Mesothelial cell of epicardium (in vitro differentiated cells): ENCODE data around the gene SPX. TPM values are rescaled to one million over a fixed set of nuclear protein-coding genes. Genes with fewer than 3 reads are reported as not detected.

ENCODE experiments used
- DNase-seq, 2 experiments: peaks; one replicate each; pipeline ENCODE4 v3.0.0; 2021; ENCODE audit warnings: low spot score in 2 of 2; ENCODE audit not compliant: unreplicated experiment in 2 of 2
- H3K27ac Mint-ChIP-seq: 2 replicates; pipeline ENCODE4 v1.8.0; 2021; ENCODE audit warnings: mixed read lengths
- H3K27me3 Mint-ChIP-seq: 2 replicates; pipeline ENCODE4 v1.8.0; 2021; ENCODE audit warnings: low read depth, mixed read lengths
- H3K36me3 Mint-ChIP-seq: 2 replicates; pipeline ENCODE4 v1.8.0; 2021; ENCODE audit warnings: mixed read lengths
- H3K4me1 Mint-ChIP-seq: 2 replicates; pipeline ENCODE4 v1.8.0; 2021; ENCODE audit warnings: mixed read lengths
- H3K4me3 Mint-ChIP-seq: 2 replicates; pipeline ENCODE4 v1.8.0; 2021; ENCODE audit warnings: mild to moderate bottlenecking, moderate library complexity, mixed read lengths
- H3K9me3 Mint-ChIP-seq: 2 replicates; pipeline ENCODE4 v1.8.0; 2021; ENCODE audit warnings: mixed read lengths
- CTCF ChIP-seq: fragments of 200-600 bp; sonication (generic); IDR thresholded peaks from one replicate; pipeline ENCODE4 v1.5.0; 2021; ENCODE audit warnings: antibody characterized with exemption; ENCODE audit not compliant: unreplicated experiment
- total RNA-seq: library from RNA; stranded (reverse); gene quantifications from 3 replicates; pipeline ENCODE4 v1.2.1, GENCODE V29; 2021

SPX gene
- total RNA-seq, 1 donor from 2014 or later = not detected

- H3K4me1 Mint-ChIP-seq = peaks cover 11% of the 10 kb centered on the region
- no peak for TF ChIP-seq CTCF
- DNase-seq = no peak
- H3K27ac Mint-ChIP-seq = no peak overlapping the region
- H3K4me3 Mint-ChIP-seq = no peak overlapping the region
- no peaks in the 10 kb centered on the region for H3K9me3 Mint-ChIP-seq
- no peaks in the 10 kb centered on the region for H3K27me3 Mint-ChIP-seq
- H3K36me3 Mint-ChIP-seq = peaks cover 3% of the 10 kb centered on the region
These were observed 18.2 kb upstream of the SPX start for GRCh38 chr12:21507849-21508248.

DNA sequence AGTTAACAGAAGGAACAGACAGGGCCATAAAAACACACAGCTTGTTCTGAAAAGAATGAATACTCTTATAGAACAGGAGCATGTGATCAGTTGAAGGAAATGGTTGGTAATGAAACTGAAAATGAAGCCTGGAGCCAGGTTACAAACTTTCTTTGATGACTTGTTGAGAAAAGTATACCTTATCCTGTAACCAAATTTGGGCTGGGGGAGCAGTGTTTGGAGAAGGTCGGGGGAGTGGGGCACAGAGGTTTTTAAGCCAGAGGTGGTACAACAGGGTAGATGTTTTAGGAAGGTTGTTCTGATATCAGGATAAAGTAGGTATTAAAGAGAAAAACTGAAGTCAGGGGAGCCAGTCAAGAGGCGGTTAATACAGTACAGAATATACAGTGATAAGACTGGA is 16.3 kb upstream of the SPX start:
- no peak for DNase-seq
- Mint-ChIP-seq H3K4me3 (no peak overlapping the region), H3K36me3 (peaks cover 7% of the 10 kb centered on the region), H3K9me3 (no peaks in the 10 kb centered on the region), H3K27me3 (no peaks in the 10 kb centered on the region), H3K27ac (no peak overlapping the region), H3K4me1 (no peaks in the 10 kb centered on the region)
- TF ChIP-seq CTCF = no peak

GRCh38 chr12:21516281-21516680 is 9.8 kb upstream of the SPX start:
- H3K27ac Mint-ChIP-seq = no peak overlapping the region
- TF ChIP-seq CTCF = no peak
- H3K4me3 Mint-ChIP-seq = no peak overlapping the region
- no peaks in the 10 kb centered on the region for H3K27me3 Mint-ChIP-seq
- DNase-seq = no peak
- no peaks in the 10 kb centered on the region for H3K9me3 Mint-ChIP-seq
- no peaks in the 10 kb centered on the region for H3K4me1 Mint-ChIP-seq
- H3K36me3 Mint-ChIP-seq = peaks cover 4% of the 10 kb centered on the region

DNA sequence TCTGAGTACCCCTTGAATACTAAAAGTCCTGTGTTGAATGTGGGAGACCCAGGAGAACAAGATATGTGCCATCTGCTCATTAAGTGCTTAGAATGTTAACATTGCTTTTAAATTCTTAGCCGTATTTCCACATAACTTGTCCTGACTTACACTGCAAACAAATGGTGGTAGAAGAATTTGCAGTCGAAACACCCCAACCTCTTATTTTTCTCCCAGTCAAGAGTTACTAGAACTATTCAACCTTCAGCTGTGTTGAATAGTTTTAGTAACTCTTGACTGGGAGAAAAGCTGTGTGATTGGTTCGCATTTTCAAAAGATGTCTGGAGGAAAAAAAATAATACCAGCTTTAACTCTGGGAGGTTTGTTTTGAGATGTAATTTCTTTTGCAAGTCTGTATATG is 7.6 kb upstream of the SPX start:
- DNase-seq = no peak
- Mint-ChIP-seq H3K4me3 (no peak overlapping the region), H3K27ac (no peak overlapping the region), H3K9me3 (peaks cover under 1% of the 10 kb centered on the region), H3K4me1 (no peaks in the 10 kb centered on the region), H3K36me3 (peaks cover 4% of the 10 kb centered on the region), H3K27me3 (peaks cover 2% of the 10 kb centered on the region)
- no peak for TF ChIP-seq CTCF

DNA sequence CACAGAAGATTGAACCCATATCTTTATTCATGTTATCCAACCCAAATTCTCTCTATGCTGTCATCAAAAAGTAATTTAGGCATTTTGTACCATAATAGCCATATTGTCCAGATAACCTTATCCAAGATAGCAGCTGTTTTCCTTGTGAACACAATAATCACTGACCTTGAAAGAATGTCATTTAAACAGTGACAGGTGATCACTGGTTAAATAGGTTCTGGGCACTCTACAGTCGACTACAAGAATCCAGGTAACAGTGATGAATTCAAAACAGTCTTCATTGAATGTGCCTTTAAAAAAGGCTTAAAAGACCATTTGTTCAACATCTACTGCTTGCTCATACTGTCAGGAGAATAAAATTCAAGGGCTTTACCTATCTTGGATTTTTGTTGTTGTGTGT is 4.6 kb upstream of the SPX start:
- Mint-ChIP-seq H3K27me3 (peaks cover 15% of the 10 kb centered on the region), H3K36me3 (no peaks in the 10 kb centered on the region), H3K4me1 (no peaks in the 10 kb centered on the region), H3K27ac (no peak overlapping the region), H3K9me3 (peaks cover 7% of the 10 kb centered on the region), H3K4me3 (no peak overlapping the region)
- no peak for TF ChIP-seq CTCF
- DNase-seq = no peak

DNA sequence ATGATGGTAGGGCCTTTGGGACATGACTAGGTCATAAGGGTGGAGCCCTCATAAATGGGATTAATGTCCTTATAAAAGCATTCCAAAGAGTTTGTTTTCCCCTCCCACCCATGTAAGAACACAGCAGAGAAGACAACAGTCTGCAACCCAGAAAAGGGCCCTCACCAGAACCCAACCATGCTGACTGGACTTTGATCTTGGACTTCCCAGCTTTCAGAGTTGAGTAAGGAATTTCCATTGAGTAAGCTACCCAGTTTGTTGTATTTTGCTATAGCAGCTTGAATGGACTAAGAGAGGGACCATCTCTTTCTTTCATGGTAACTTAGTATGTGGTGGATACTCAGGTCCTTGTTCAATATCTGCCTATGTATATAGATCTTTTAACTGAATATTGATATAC is 2.9 kb upstream of the SPX start:
- H3K36me3 Mint-ChIP-seq = no peaks in the 10 kb centered on the region
- no peak overlapping the region for H3K27ac Mint-ChIP-seq
- peaks cover 7% of the 10 kb centered on the region for H3K9me3 Mint-ChIP-seq

More for the DNA sequence above, 2.9 kb upstream of the SPX start:
- Mint-ChIP-seq H3K4me3 (no peak overlapping the region), H3K4me1 (peaks cover 6% of the 10 kb centered on the region), H3K27me3 (peaks cover 31% of the 10 kb centered on the region)
- DNase-seq = no peak
- TF ChIP-seq CTCF = no peak
